Muscle layer of duodenum (tissue), 2 donors: ENCODE results near the gene LRMDA.

ENCODE experiments used
- H3K27ac ChIP-seq: one replicate; pipeline ENCODE4 v1.7.0; 2013; ENCODE audit warnings: mild to moderate bottlenecking, low read length
- H3K27me3 ChIP-seq: one replicate; pipeline ENCODE4 v1.7.0; 2013; ENCODE audit warnings: low read depth, mild to moderate bottlenecking, control low read depth, low read length
- H3K36me3 ChIP-seq, 2 donors: one replicate each; pipeline ENCODE4 v1.7.0; 2013; ENCODE audit warnings: low read length in 2 of 2, control low read depth in 1 of 2, mild to moderate bottlenecking in 1 of 2; ENCODE audit not compliant: insufficient read depth in 2 of 2, control insufficient read depth in 1 of 2
- H3K4me1 ChIP-seq, 2 donors: one replicate each; pipeline ENCODE4 v1.7.0; 2013; ENCODE audit warnings: low read length in 2 of 2, mild to moderate bottlenecking in 2 of 2, control low read depth in 1 of 2, moderate library complexity in 1 of 2; ENCODE audit not compliant: insufficient read depth in 2 of 2, control insufficient read depth in 1 of 2
- H3K4me3 ChIP-seq, 2 donors: one replicate each; pipeline ENCODE4 v1.7.0; 2013; ENCODE audit warnings: low read length in 2 of 2, low read depth in 1 of 2, mild to moderate bottlenecking in 1 of 2
- H3K9me3 ChIP-seq, 2 donors: one replicate each; pipeline ENCODE4 v1.7.0; 2013; ENCODE audit warnings: low read length in 2 of 2, control low read depth in 1 of 2, mild to moderate bottlenecking in 1 of 2; ENCODE audit not compliant: control insufficient read depth in 1 of 2
- donor health status: healthy.

Gene LRMDA

GRCh38 chr10:76270464-76270863 is 839.0 kb downstream of the LRMDA start:
- Histone ChIP-seq H3K27me3 (no peaks in the 10 kb centered on the region), H3K9me3 (peaks cover 0 to 7% of the 10 kb centered on the region in 2 donors), H3K36me3 (no peaks in the 10 kb centered on the region), H3K27ac (no peak overlapping the region), H3K4me1 (no peaks in the 10 kb centered on the region), H3K4me3 (no peak overlapping the region)

GRCh38 chr10:76274933-76275332 is 843.5 kb downstream of the LRMDA start:
- H3K36me3 ChIP-seq, result no peaks in the 10 kb centered on the region
- H3K4me1 ChIP-seq, result peaks cover 4 to 7% of the 10 kb centered on the region in 2 donors
- H3K27ac ChIP-seq, result no peak overlapping the region
- no peaks in the 10 kb centered on the region for H3K27me3 ChIP-seq
- H3K4me3 ChIP-seq, result no peak overlapping the region
- H3K9me3 ChIP-seq, result peaks cover 0 to 11% of the 10 kb centered on the region in 2 donors

GRCh38 chr10:76278811-76279460 is 847.5 kb downstream of the LRMDA start:
- Histone ChIP-seq H3K27me3 (no peaks in the 10 kb centered on the region), H3K9me3 (peaks cover 0 to 11% of the 10 kb centered on the region in 2 donors), H3K36me3 (no peaks in the 10 kb centered on the region), H3K27ac (no peak overlapping the region), H3K4me3 (no peak overlapping the region), H3K4me1 (peaks cover 13 to 16% of the 10 kb centered on the region in 2 donors)

- no peaks in the 10 kb centered on the region for H3K36me3 ChIP-seq
- no peaks in the 10 kb centered on the region for H3K27me3 ChIP-seq
- H3K9me3 ChIP-seq, result no peaks in the 10 kb centered on the region
- peaks cover 13 to 16% of the 10 kb centered on the region in 2 donors for H3K4me1 ChIP-seq
- H3K27ac ChIP-seq, result no peak overlapping the region
- H3K4me3 ChIP-seq, result no peak overlapping the region
Observed at GRCh38 chr10:76281659-76282058, 850.2 kb downstream of the LRMDA start.

GRCh38 chr10:76282061-76283025 is 850.9 kb downstream of the LRMDA start:
- H3K9me3 ChIP-seq, result no peaks in the 10 kb centered on the region
- H3K4me1 ChIP-seq, result peaks cover 16 to 18% of the 10 kb centered on the region in 2 donors
- no peak overlapping the region for H3K27ac ChIP-seq
- no peak overlapping the region for H3K4me3 ChIP-seq
- no peaks in the 10 kb centered on the region for H3K36me3 ChIP-seq
- H3K27me3 ChIP-seq, result no peaks in the 10 kb centered on the region

GRCh38 chr10:76284351-76284750 is 852.9 kb downstream of the LRMDA start:
- Histone ChIP-seq H3K27me3 (no peaks in the 10 kb centered on the region), H3K4me3 (no peak overlapping the region), H3K27ac (no peak overlapping the region), H3K4me1 (peaks cover 14 to 18% of the 10 kb centered on the region in 2 donors), H3K9me3 (no peaks in the 10 kb centered on the region), H3K36me3 (no peaks in the 10 kb centered on the region)

GRCh38 chr10:76285012-76285411 is 853.6 kb downstream of the LRMDA start:
- no peaks in the 10 kb centered on the region for H3K9me3 ChIP-seq
- peaks cover 14 to 18% of the 10 kb centered on the region in 2 donors for H3K4me1 ChIP-seq
- no peaks in the 10 kb centered on the region for H3K36me3 ChIP-seq
- no peak overlapping the region for H3K4me3 ChIP-seq
- H3K27me3 ChIP-seq, result no peaks in the 10 kb centered on the region
- H3K27ac ChIP-seq, result no peak overlapping the region

GRCh38 chr10:76285515-76285914 is 854.1 kb downstream of the LRMDA start:
- no peak overlapping the region for H3K27ac ChIP-seq
- no peak overlapping the region for H3K4me3 ChIP-seq
- H3K4me1 ChIP-seq, result peaks cover 14 to 18% of the 10 kb centered on the region in 2 donors
- no peaks in the 10 kb centered on the region for H3K36me3 ChIP-seq
- H3K27me3 ChIP-seq, result no peaks in the 10 kb centered on the region
- no peaks in the 10 kb centered on the region for H3K9me3 ChIP-seq

GRCh38 chr10:76286536-76286935 is 855.1 kb downstream of the LRMDA start:
- H3K36me3 ChIP-seq, result no peaks in the 10 kb centered on the region
- H3K4me3 ChIP-seq, result no peak overlapping the region
- no peak overlapping the region for H3K27ac ChIP-seq
- H3K4me1 ChIP-seq, result peaks cover 12 to 16% of the 10 kb centered on the region in 2 donors
- no peaks in the 10 kb centered on the region for H3K27me3 ChIP-seq
- no peaks in the 10 kb centered on the region for H3K9me3 ChIP-seq

GRCh38 chr10:76287856-76288255 is 856.4 kb downstream of the LRMDA start:
- H3K4me1 ChIP-seq, result peaks cover 8 to 10% of the 10 kb centered on the region in 2 donors
- no peaks in the 10 kb centered on the region for H3K36me3 ChIP-seq
- no peaks in the 10 kb centered on the region for H3K27me3 ChIP-seq
- H3K4me3 ChIP-seq, result no peak overlapping the region
- no peaks in the 10 kb centered on the region for H3K9me3 ChIP-seq
- no peak overlapping the region for H3K27ac ChIP-seq

- Histone ChIP-seq H3K36me3 (no peaks in the 10 kb centered on the region), H3K4me3 (no peak overlapping the region), H3K27ac (no peak overlapping the region)
Observed at GRCh38 chr10:76291175-76291574, 859.8 kb downstream of the LRMDA start.

More at GRCh38 chr10:76291175-76291574, 859.8 kb downstream of the LRMDA start:
- Histone ChIP-seq H3K4me1 (peaks cover 5 to 8% of the 10 kb centered on the region in 2 donors), H3K27me3 (no peaks in the 10 kb centered on the region), H3K9me3 (no peaks in the 10 kb centered on the region)
